GM12801 (cell line): ENCODE measurements around the gene MEFV.

Experiments
- CTCF ChIP-seq: IDR thresholded peaks from one replicate; pipeline ENCODE4 v1.5.1; 2011; ENCODE audit warnings: control low read depth; ENCODE audit not compliant: insufficient read length; ENCODE audit errors: extremely low read depth

MEFV gene

GRCh38 chr16:3234857-3235561 lies 21.4 kb downstream of the MEFV start, which contains the start of gene ZNF200:
TSS of gene ZNF200 (minus strand) at chr16:3235158. CDS start at chr16:3233755, 1,403 bp downstream.
- TF ChIP-seq CTCF: no peak

GRCh38 chr16:3234543-3234856 lies 21.9 kb downstream of the MEFV start:
- no peak for TF ChIP-seq CTCF

- TF ChIP-seq CTCF: no peak
These were observed 32.4 kb downstream of the MEFV start for GRCh38 chr16:3223913-3224515.

GRCh38 chr16:3220839-3221238 lies 35.6 kb downstream of the MEFV start:
- TF ChIP-seq CTCF: no peak

- no peak for TF ChIP-seq CTCF
These were observed 40.2 kb downstream of the MEFV start for GRCh38 chr16:3216263-3216640.

- TF ChIP-seq CTCF: no peak
These were observed 40.7 kb downstream of the MEFV start for GRCh38 chr16:3215601-3216262.

GRCh38 chr16:3214904-3215600 lies 41.4 kb downstream of the MEFV start:
- TF ChIP-seq CTCF: no peak
